Spleen (tissue), 11 donors: ENCODE data around the gene BACH2. TPM values are rescaled to one million over a fixed set of nuclear protein-coding genes. Genes with fewer than 3 reads are reported as not detected.
"Not testable (repeated sequence)": the region's sequence is repeated elsewhere in the genome, so short reads cannot be mapped to it uniquely, and the experiment has no call there.

Experiments
- DNase-seq: peaks from one replicate; pipeline ENCODE4 v3.0.0-alpha.2; 2020
- H3K27ac ChIP-seq, 8 donors: fragments of 200-600 bp; sonication (generic) in 7 of 8; 1 replicate in 4 of 8; 2 replicates in 4 of 8; pipeline versions ENCODE4 v1.5.0 to v1.8.0; 2016 to 2021; ENCODE audit warnings: inconsistent platforms in 4 of 8, mild to moderate bottlenecking in 4 of 8, moderate library complexity in 1 of 8
- H3K27me3 ChIP-seq, 7 donors: fragments of 200-600 bp; sonication (generic) in 6 of 7; replicated peaks in 1 of 7; 1 replicate in 4 of 7; 2 replicates in 3 of 7; pipeline versions ENCODE4 v1.5.0 to v1.8.0; 2016 to 2021; ENCODE audit warnings: inconsistent platforms in 3 of 7, mild to moderate bottlenecking in 1 of 7
- H3K36me3 ChIP-seq, 6 donors: fragments of 200-600 bp; sonication (generic) in 5 of 6; 1 replicate in 4 of 6; 2 replicates in 2 of 6; pipeline versions ENCODE4 v1.5.0 to v1.8.0; 2016 to 2021; ENCODE audit warnings: inconsistent platforms in 2 of 6
- H3K4me1 ChIP-seq, 6 donors: fragments of 200-600 bp; sonication (generic) in 5 of 6; 1 replicate in 3 of 6; 2 replicates in 3 of 6; pipeline versions ENCODE4 v1.5.0 to v1.8.0; 2016 to 2021; ENCODE audit warnings: inconsistent platforms in 3 of 6
- H3K4me3 ChIP-seq, 8 donors: fragments of 200-600 bp; sonication (generic) in 7 of 8; 1 replicate in 4 of 8; 2 replicates in 4 of 8; pipeline versions ENCODE4 v1.5.0 to v1.8.0; 2016 to 2021; ENCODE audit warnings: inconsistent platforms in 4 of 8, mild to moderate bottlenecking in 4 of 8, moderate library complexity in 2 of 8
- H3K9me3 ChIP-seq, 8 donors: fragments of 200-600 bp; sonication (generic) in 7 of 8; 1 replicate in 4 of 8; 2 replicates in 4 of 8; pipeline versions ENCODE4 v1.5.0 to v1.8.0; 2016 to 2021; ENCODE audit warnings: inconsistent platforms in 4 of 8
- CTCF ChIP-seq, 11 experiments: fragments of 200-600 bp in 7 of 11; fragments of 450-650 bp in 4 of 11; sonication (generic) in 4 of 11; IDR thresholded peaks in 8 of 11; conservative IDR thresholded peaks in 3 of 11; 1 replicate in 7 of 11; 2 replicates in 4 of 11; pipeline versions ENCODE4 v1.4.0 to v1.8.0; 2016 to 2021; ENCODE audit warnings: antibody characterized with exemption in 11 of 11, inconsistent platforms in 4 of 11, mild to moderate bottlenecking in 1 of 11
- POLR2A ChIP-seq, 3 donors: fragments of 450-650 bp; IDR thresholded peaks; one replicate each; pipeline ENCODE4 v1.5.1; 2017; ENCODE audit warnings: antibody characterized with exemption in 3 of 3, mild to moderate bottlenecking in 1 of 3
- POLR2AphosphoS5 ChIP-seq, 3 donors: sonication (generic); formaldehyde crosslinking; IDR thresholded peaks; one replicate each; pipeline ENCODE4 v1.5.1; 2017; ENCODE audit warnings: antibody characterized with exemption in 3 of 3
- WGBS, 5 donors: extraction: QIAGEN DNeasy Blood & Tissue Kit in 3 of 5; methylation state at CpG; one replicate each; pipeline versions ENCODE4 v1.1.5 to v1.1.7; 2013 to 2018; 5-methylcytosine and 5-hydroxymethylcytosine counted together
- intact Hi-C: fragments of 100-400 bp; cut with DNase I; formaldehyde crosslinking; loops from one replicate; pipeline ENCODE4 v1.15.0; 2023; ENCODE audit warnings: low total_unique reads
- polyA plus RNA-seq, 3 donors: library from polyadenylated mRNA; stranded (reverse); fragments of 200-250 nt; gene quantifications; one replicate each; pipeline ENCODE4 v1.2.1, GENCODE V29; 2013
- total RNA-seq, 7 donors: library from RNA; depleted of rRNA in 3 of 7; stranded (reverse); fragments of >200 nt in 3 of 7; fragmentation: NEBNext Ultra II Directional in 4 of 7; extraction: Animal tissue kit (Norgen Biotek cat#: 25700) in 4 of 7; gene quantifications; one replicate each; pipeline versions ENCODE4 v1.1.0 to v1.2.1, GENCODE V29; 2016 to 2021
- donor health status: healthy with polysubstance abuse.
- donor health status: DM: no; HTN: no; CAD: no; lungs with moderate emphysema.
- donor health status: DM: no; HTN: no; CAD: no.
- donor health status: Bipolar disorder and iron deficiency.
- donor health status: healthy.
- donor health status: DM: no; HTN: no; CAD: no.
- donor health status: DM: yes; HTN: yes; CAD: no.

BACH2 gene
- total and polyA plus RNA-seq, 10 donors = 3.0 to 53.8 (median 32.3) TPM

GRCh38 chr6:90136837-90137568, 159.6 kb downstream of the BACH2 start:
- Histone ChIP-seq H3K4me3 (no peak overlapping the region), H3K27ac (no peak overlapping the region), H3K36me3 (no peaks in the 10 kb centered on the region), H3K4me1 (peaks cover 0 to 44% (median 8%) of the 10 kb centered on the region in 6 donors), H3K9me3 (no peaks in the 10 kb centered on the region), H3K27me3 (no peaks in the 10 kb centered on the region)
- intact Hi-C loops = no loop called here
- DNase-seq = no peak
- TF ChIP-seq POLR2A (IDR thresholded peaks at IDR 0.05) (no peak), POLR2AphosphoS5 (IDR thresholded peaks at IDR 0.05) (no peak), CTCF (IDR thresholded peaks at IDR 0.05 in 8 of 11, conservative IDR thresholded peaks at IDR 0.05 in 3 of 11) (no peak)
- 80 to 95% (median 84%) methylated on average over 2 of the region's 2 CpGs for WGBS, 5 donors

GRCh38 chr6:90136176-90136575, 160.5 kb downstream of the BACH2 start:
- H3K27ac ChIP-seq = no peak overlapping the region
- no peak for DNase-seq
- H3K27me3 ChIP-seq = no peaks in the 10 kb centered on the region
- H3K4me1 ChIP-seq = peaks cover 0 to 46% (median 8%) of the 10 kb centered on the region in 6 donors
- 86 to 91% (median 88%) methylated on average over 2 of the region's 2 CpGs for WGBS, 5 donors
- H3K4me3 ChIP-seq = no peak overlapping the region
- intact Hi-C loops = no loop called here
- no peaks in the 10 kb centered on the region for H3K36me3 ChIP-seq
- TF ChIP-seq POLR2A (IDR thresholded peaks at IDR 0.05) (no peak), POLR2AphosphoS5 (IDR thresholded peaks at IDR 0.05) (no peak), CTCF (IDR thresholded peaks at IDR 0.05 in 8 of 11, conservative IDR thresholded peaks at IDR 0.05 in 3 of 11) (no peak)
- H3K9me3 ChIP-seq = no peaks in the 10 kb centered on the region

- peaks cover 0 to 46% (median 8%) of the 10 kb centered on the region in 6 donors for H3K4me1 ChIP-seq
- DNase-seq = no peak
- TF ChIP-seq CTCF (IDR thresholded peaks at IDR 0.05 in 8 of 11, conservative IDR thresholded peaks at IDR 0.05 in 3 of 11) (no peak), POLR2AphosphoS5 (IDR thresholded peaks at IDR 0.05) (no peak), POLR2A (IDR thresholded peaks at IDR 0.05) (no peak)
- H3K9me3 ChIP-seq = no peaks in the 10 kb centered on the region
- no peak overlapping the region for H3K27ac ChIP-seq
- no peak overlapping the region for H3K4me3 ChIP-seq
- 60 to 81% (median 73%) methylated on average over 5 of the region's 5 CpGs for WGBS, 5 donors
- H3K27me3 ChIP-seq = no peaks in the 10 kb centered on the region
- intact Hi-C loops = no loop called here
- H3K36me3 ChIP-seq = no peaks in the 10 kb centered on the region
Observed at GRCh38 chr6:90135667-90136066, 161.0 kb downstream of the BACH2 start.

- peaks cover 0 to 38% (median 8%) of the 10 kb centered on the region in 6 donors for H3K4me1 ChIP-seq
- H3K36me3 ChIP-seq, H3K9me3 ChIP-seq, H3K27me3 ChIP-seq, DNase-seq, intact Hi-C loops, H3K4me3 ChIP-seq, H3K27ac ChIP-seq: not testable (repeated sequence)
- 91 to 97% (median 96%) methylated on average over 2 to 3 of the region's 3 CpGs for WGBS, 5 donors
Observed at GRCh38 chr6:90133664-90134063, 163.0 kb downstream of the BACH2 start.
